ENCODE results near the gene CLMN.

Gene CLMN

DNA sequence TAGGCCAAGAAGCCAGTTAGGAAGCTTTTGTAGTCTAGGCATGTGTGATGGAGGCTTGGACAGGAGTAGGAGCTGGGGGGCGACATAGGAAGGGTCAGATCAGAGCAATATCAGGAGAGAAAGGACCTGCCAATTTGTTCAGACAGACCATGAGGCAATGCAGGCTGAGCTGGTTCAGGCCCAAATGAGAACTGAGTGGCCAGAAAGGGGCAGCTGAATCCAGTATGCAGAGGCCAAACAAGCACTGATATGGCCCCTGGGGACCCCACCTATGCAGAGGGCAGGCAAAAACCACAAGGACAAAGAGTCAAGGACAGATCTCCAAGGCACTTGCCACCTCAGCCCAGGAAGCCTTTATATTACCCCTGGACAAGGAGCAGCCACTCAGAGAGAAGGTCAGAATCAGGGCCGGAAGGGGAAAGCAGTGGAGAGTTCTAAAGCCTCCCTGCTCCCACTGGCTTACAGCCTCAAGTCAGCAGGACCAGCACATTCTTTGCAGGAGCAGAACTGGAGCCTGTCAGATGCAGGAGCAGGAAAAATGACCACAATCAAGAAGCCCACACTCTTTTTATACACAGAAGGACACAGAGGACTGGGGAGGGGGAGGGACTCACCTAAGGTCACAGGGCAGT, 37.2 kb downstream of the CLMN start:
- DNase-seq = no peak

DNA sequence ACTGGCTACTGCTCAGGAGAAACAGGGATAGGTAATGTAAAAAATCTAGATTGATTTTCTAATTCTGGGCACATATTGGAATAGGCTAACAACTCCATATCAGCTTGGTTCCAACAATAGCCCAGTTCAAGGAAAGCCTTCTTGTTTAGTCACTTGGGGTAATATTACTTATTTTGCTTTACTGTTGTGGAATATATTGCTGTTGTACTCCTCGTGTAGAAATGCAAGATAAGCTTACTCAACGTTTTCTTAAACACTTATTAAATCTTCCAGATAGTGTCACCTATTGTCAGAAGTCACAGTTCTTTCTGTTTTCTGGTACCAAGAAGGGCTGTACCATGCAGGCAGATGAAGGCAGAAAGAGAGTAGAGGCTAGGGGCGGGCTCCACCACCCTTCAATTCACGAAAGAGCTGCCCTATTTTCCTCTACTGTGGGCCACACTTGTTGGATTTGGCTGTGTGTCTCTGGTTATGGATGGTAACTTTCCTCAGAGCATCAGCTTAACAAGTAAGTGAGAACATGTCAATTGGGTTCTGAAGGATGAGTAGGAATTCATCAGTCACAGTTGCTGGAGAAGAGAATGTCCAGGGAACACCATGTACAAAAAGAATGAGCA, 38.0 kb downstream of the CLMN start:
- DNase-seq = no peak

DNA sequence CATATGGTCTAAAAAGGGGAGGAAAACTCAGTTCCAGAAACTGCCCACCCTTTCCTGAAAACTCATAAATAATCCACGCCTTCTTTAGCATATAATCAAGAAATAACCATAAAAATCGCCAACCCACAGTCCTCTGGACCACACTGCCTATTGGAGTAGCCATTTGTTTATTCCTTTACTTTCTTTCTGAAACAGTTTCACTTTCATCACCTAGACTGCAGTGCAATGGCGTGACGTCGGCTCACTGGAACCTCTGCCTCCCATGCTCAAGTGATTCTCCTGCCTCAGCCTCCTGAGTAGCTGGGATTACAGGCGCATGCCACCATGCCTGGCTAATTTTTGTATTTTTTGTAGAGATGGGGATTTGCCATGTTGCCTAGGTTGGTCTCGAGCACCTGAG, 44.2 kb downstream of the CLMN start:
- no peak for DNase-seq

DNA sequence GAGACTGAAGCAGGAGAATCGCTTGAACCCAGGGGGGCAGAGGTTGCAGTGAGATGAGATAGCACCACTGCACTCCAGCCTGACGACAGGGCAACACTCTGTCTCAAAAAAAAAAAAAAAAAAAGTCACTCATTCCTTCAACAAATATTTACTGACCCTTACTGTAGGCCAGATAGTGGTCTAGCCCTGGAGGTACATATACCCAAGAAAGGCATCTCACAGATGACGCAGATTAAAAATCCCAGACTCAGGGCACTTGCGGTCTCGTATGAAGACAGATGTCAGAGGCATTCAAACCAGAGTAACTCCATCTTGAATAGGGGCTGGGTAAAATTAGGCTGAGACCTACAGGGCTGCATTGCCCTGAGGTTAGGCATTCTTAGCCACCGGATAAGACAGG, 44.8 kb downstream of the CLMN start:
- DNase-seq = no peak

DNA sequence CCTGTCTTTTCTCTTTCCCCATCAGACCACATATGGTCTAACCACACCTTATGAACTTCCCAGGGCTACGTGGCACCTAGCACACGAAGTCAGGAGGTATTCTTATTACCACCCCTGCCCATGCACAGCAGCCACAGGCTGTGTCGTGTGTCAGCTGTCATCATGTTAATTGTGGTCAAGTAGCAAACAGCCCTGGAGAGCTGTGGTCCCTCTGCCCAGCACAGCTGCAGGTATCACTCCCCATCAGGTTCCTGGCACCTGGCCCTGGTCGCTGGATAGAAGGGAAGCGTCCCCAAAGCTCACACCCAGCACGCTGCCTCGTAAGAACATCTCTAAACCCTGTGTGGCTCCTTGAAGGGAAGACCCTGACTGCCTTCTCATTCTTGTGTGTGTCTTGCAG, 45.4 kb downstream of the CLMN start:
- no peak for DNase-seq

DNA sequence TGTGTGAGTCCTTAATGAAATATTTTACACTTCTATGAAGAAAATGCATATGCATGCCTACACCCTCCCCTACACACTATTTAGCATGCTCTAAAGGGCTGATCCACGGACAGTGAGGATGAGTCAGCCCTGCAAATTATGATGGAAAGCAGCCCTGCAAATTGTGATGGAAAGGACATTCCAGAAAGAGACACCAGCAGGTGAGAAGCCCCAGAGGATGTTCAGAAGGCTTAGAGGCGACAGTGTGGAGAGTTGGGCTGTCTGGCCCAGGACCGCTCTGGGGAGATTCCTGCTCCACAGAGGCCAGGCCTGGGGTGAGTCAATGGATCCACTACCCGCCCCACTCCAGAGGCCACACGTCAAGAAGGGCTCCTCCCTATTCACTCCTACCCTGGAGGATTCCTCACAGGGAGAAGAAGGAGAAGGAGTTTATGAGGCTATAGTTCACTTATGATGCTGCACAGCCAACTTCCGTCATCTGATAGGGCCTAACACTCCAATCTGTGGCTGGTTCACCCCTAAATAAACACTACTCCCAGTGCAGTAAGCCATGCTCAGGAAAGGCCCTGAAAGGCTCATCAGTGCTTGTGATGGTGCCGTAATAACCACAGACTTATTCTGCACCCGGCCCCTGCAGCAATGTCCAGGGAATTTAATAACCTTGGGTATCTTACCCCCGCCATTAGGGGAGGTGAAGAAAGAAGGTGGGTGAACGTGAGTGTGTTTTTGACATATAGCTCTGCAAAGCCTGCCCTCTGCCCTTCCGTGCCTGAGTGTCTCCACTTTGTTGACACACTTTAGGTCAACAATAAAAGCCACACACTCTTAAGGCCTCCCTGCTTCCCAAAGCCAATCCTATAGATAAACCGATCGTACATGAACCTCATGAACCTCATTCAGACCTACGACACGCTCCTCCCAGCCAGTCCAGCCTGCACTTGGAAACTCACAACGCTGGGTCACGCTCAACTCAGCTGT, 46.4 kb downstream of the CLMN start:
- DNase-seq = no peak

DNA sequence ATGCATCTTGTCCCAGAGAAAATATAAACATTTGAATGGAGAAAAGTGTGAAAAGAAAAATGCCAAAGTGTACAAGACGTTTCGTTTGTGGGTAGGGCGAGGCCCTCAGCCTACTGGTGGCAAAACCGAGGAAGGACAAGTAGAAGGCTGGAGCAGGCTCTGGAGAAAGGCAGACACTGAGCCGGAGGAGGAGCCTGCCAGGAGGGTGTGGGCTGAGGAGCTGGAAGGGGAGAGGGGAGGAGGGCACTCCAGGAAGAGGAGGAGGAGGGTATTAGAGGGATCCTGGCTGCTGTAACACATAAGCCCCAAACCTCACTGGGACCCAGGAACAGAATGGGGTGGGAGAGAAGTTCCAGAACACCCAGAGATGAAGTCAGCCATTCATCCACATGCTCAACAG, 47.7 kb downstream of the CLMN start:
- DNase-seq = no peak

DNA sequence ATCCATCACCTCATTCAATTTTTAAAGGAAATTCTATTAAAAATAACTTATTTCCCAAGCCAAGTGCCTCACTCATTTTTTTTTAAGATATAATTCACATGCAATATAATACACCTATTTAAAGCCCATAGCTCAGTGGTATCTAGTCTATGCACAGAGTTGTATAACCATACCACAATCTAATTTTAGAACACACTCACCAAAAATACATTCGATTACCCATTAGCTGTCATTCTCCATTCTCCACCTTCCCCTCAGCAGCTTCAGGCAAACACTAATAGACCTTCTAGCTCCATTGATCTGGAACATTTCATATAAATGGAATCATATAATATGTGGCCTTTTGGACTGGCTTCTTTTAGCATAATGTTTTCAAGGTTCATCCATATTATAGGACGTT, 49.5 kb downstream of the CLMN start:
- no peak for DNase-seq

DNA sequence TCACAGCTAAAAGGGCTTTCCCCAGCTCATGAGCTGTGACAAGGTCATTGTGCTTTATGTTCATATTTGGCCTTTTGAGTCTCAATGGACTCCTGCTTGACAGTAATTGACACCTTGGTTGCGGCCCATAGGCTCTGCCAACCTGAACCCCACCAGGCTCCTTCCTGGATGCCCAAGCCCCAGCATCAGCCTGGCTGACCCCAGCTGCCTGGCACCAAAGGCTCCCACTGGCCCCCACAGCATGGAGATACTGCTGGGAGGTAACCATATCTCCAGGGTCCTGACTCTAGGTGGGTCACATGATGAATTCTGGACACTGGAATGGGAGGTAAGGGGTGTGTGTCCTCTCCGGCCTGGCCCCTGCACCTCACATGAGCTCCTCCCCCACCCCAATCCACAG, 50.2 kb downstream of the CLMN start:
- DNase-seq = no peak

DNA sequence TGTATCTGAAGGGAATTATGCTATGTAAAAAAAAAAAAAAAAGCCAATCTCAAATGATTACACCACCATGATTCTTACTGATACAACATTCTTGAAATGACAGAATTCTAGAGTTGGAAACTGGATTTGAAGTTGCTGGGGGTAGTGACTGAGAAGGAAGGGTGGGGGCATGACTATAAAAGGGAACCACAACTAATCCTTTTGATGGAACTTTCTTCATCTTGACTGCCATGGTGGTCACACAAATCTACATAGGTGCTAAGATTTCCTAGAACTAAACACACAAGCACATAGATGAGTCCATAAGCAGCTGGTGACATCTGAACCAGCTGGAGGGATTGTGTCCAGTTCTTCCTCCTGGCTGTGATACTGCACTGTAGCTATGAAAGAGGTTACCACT, 51.4 kb downstream of the CLMN start:
- no peak for DNase-seq

DNA sequence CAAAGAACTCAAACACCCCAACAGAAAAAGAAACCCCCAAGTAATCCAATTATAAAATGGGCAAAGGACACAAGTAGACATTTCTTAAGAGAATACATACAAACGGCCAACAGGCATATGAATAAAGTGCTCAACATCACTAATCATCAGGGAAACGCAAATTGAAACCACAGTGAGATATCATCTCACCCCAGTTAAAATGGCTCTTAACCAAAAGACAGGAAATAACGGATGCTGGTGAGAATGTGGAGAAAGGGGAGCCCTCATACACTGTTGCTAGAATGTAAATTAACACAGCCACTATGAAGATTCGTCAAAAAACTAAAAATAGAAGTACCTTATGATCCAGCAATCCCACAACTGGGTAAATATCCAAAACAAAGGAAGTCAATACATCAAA, 52.4 kb downstream of the CLMN start:
- DNase-seq = no peak

DNA sequence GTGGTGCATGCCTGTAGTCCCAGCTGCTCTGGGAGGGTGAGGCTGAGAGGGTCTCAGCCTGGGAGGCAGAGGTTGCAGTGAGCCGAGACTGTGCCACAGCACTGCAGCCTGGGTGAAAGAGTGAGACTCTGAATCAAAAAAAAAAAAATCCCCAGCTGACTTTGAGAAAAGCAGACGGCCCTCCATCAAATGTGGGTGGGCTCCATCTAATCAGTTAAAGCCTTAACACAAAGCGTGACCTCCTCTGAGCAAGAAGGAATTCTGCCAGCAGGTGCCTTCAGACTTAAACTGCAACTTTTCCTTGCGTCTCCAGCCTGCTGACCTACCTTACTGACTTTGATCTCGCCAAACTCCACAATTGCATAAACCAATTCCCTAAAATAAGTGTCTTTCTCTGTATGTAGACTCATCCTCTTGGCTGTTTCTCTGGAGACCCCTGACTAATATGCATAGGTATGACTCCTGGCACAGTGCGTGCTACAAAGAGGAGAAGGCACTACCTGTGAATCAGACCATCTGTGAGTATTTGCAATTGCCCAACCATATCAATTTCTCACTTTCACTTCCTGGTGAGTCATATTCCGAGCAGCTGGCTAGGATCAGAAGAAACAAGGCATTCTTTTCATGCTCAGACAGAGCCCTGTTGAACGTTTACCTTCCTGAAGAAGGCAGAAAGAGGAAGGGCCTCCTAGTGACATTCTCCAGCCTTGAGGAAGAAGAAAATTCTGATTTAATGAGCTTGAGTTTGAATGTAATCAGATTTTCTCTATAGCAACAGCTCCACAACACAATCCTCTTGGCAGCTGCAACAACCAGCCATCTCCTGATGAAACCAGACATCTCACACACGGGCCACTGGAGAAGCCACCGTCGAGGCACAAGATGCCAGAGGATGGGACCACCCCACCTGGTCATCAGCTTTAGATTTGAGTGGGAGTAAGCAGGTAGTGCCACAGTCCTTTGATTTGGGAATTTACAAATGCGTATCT, 54.3 kb downstream of the CLMN start:
- peak; percentile 64 for DNase-seq

DNA sequence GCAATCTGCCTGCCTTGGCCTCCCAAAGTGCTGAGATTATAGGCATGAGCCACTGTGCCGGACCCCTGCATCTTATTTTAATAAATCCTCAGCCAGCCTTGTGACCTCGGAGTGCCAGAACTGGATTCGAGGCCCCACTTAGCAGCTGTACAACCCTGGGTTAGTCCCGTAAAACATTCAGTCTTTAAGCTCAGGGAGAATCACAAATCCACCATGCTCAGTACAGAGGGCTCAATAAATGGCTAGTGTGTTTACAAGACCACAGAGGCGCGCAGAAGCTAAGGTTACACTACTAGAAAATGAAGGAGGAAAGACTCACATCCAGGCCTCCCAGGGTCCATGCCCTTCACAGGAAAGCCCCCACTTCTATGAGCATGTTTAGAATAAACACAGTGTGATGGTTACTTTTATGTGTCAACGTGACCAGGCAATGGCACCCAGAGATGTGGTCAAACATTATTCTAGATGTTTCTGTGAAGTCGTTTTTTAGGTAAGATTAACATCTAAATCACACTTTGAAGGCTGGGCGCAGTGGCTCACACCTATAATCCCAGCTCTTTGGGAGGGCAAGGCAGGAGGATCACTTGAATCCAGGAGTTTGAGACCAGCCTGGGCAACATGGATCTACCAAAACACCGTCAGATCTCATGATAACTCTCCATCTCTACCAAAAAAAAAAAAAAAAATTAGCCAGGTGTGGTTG, 55.3 kb downstream of the CLMN start:
- DNase-seq = no peak

DNA sequence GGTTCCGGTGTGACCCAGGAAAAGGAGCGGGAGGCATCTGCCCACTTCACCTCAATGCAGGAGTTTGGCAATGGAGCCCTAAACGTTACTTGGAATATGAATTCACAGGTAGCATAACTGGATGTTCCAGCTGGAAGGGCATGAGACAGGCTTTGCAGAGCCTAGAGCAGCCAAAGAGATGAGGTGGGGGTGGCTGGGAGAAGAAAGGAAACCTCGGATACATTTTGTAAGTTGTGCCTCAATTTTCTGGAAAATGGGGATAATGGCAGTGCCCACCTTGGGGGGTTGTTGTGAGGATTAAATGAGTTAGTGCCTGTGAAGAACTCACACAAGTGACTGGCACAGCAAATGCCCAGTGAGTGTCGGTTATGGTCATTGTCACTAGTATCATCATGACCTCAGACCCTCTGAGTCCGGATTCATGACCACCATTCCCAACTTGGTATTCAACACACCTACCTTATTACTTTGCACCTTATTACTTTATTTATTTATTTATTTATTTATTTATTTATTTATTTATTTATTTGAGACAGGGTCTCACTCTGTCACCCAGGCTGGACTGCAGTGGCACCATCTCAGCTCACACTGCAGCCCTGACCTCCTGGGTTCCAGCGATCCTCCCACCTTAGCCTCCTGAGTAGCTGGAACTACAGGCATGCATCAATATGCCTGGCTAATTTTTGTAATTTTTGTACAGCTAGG, 56.0 kb downstream of the CLMN start:
- DNase-seq = no peak

DNA sequence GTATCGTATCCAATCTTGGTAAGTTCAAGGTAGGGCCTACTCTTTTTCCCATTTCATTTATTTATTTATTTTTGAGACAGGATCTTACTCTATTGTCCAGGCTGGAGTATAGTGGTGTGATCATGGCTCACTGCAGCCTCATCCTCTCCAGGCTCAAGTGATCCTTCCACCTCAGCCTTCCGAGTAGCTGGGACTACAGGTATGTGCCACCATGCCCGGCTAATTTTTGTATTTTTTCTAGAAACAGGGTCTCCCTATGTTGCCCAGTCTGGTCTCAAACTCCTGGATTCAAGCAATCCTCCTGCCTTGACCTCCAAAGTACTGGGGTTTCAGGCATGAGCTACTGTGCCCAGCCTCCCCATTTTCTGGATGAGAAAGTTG, 57.2 kb downstream of the CLMN start:
- no peak for DNase-seq

DNA sequence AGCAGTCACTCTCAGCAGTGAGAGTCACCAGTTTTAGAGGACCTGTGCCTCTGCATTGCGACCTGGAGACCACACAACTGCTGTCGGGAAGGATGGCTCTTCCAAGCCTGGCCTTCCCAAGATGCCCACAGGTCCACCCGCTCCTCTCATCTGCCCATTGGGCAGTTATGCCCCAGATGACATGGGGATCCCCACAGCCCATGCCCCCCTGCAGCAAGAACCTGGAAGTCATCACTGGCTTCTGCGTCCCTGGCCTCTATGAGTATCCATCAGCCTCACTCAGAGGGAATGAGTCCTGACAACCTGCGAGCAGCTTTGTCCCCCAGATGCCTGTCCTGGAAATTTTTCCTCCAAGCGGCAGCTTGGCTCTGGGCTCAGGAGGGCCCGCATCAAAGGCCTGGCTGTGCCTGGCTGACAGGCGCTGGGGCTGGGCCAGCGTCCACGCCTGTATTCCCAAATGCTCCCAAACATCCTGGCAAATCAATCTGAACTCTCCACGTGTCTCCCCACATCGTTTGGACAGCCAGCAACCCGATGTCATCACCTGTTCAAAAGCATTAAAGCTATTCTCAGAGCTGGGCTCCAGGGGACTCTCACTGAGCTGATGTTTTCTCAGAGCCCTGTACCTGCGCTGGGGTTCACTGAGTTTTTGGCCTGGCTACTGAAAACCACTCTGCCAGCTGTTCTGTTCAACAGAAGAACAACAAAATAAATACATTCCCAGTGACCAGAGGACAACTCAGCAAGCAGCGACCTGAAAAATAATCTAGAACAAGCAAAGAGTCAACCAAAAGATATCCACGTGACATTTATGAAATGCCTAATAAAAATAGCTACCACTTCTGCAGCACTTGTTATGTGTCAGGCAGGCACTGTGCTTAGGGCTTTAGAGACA, 57.8 kb downstream of the CLMN start:
- DNase-seq = no peak

DNA sequence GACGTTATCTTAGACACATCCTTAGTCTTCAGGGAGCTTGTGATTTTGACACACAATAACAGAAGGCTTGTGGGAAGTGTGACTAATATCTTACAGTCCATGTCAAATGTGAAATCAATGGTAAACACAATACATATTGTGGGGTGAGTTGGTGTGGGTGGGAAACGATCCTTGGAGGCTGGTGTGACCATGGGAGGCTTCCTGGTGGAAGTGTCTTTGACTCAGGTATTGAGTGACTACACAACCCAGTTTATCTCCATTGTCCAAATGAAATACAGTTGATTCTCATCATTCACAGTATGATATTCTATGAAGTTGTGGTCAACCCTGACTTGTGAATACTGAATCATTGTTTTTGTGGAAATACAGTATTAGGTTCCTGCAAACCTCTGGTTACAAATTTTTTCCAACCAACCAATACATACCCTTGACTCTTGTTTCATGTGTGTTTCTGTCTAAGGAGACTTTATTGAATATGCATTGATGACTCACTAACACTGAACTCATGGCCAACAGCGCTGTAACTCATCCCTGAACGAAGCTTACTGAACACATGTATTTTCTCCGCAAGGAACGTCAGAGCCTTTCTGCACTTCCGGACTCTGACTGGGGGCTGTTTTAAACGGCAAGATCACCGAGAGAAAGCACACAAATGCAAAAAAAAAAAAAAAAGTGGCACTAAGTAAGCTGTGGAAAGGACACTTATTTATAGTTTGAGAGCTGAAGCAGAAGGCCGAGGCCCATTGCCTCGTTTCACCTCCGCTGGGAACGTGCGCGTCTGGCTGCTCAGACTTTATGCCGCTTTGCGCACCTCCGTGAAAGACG, 59.0 kb downstream of the CLMN start:
- no peak for DNase-seq

DNA sequence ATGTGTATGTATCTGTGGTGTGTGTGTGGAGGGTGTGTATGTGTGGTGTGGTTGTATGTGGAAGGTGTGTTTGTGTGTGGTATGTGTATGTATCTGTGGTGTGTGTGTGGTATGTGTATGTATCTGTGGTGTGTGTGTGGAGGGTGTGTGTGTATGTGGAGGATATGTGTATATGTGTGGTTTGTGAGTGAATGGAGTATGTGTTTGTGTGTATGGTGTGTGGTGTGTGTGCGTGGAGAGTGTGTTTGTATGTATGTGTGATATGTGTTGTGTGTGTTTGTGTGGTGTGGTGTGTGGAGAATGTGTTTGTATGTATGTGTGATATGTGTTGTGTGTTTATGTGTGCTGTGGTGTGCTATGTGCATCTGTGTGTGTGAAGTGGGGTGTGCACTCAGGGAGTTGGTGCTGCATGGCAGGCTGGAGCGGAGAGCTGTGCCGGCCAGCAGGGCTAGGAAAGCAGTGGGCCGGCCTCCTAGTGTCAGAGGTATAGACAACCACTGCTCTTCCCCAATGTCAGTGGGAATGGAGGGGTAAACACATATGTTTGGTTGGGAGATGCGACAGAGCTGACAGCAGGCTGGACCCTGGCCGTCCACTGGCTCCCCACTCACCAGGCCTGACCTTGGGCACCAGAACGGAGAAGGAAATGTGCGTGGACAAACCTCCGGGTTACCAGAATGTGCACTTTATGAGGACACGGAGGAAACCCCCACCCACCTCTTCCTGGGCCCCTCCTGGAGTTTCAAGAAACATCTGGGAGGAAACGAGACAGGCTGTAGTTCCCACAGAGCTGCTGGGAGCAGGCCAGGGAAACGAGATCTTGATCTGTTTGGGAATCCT, 60.7 kb downstream of the CLMN start:
- DNase-seq = no peak

DNA sequence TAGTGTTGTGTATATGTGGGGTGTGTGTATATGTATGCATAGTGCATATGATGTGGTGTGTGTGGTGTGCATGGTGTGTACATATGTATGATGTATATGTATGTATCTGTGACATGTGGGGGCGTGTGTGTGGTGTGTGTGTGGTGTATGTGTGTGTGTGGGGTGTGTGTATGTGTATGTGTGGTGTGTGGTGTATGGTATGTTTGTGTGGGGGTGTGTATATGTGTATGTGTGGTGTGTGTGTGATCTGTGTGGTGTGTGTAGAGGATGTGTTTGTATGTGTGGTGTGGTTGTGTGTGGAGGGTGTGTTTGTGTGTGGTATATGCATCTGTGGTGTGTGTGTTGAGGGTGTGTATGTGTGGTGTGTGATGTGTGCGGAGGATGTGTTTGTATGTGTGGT, 61.6 kb downstream of the CLMN start:
- no peak for DNase-seq
